K562 (cell line): Measurements from ENCODE around the gene SOSTDC1. TPM values are rescaled to one million over a fixed set of nuclear protein-coding genes. Genes with fewer than 3 reads are reported as not detected.

Experiments
- ARID3B ChIP-seq: fragments of 250-450 bp; sonication (Bioruptor Pico); IDR thresholded peaks from 2 replicates; pipeline ENCODE4 v1.4.0; 2020; ENCODE audit warnings: borderline replicate concordance
- CHAMP1 ChIP-seq: fragments of 450-650 bp; IDR thresholded peaks from 2 replicates; pipeline ENCODE4 v1.6.1; 2016; ENCODE audit warnings: mild to moderate bottlenecking
- E2F8 ChIP-seq: fragments of 450-650 bp; IDR thresholded peaks from 2 replicates; pipeline ENCODE4 v1.7.1; 2018; ENCODE audit warnings: mild to moderate bottlenecking, low read depth; ENCODE audit not compliant: partially characterized antibody
- HDAC8 ChIP-seq: fragments of 450-650 bp; IDR thresholded peaks from 2 replicates; pipeline ENCODE4 v1.6.1; 2016; ENCODE audit warnings: mild to moderate bottlenecking, missing genetic modification characterization, moderate library complexity, missing compliant biosample characterization
- JUNB ChIP-seq: fragments of 450-650 bp; formaldehyde crosslinking; conservative IDR thresholded peaks from 2 replicates; pipeline ENCODE4 v1.4.0; 2020; ENCODE audit warnings: mild to moderate bottlenecking
- RBM22 ChIP-seq: fragments of 200-400 bp; formaldehyde crosslinking; IDR thresholded peaks from 2 replicates; pipeline ENCODE4 v1.6.1; 2018; ENCODE audit warnings: low read length, low read depth; ENCODE audit not compliant: poor library complexity, severe bottlenecking
- RCOR1 ChIP-seq, 2 experiments: IDR thresholded peaks; 2 replicates each; pipeline ENCODE4 v1.6.1; 2012; ENCODE audit warnings: low read depth in 2 of 2, low read length in 2 of 2, borderline replicate concordance in 1 of 2, improper control_type of control experiment in 1 of 2
- TRIM28 ChIP-seq: fragments of 450-650 bp; IDR thresholded peaks from 2 replicates; pipeline ENCODE4 v1.6.1; 2017
- ZBTB11 ChIP-seq, 3 experiments: fragments of 200-800 bp in 1 of 3; fragments of 250-450 bp in 1 of 3; fragments of 450-650 bp in 1 of 3; sonication (Bioruptor Pico) in 1 of 3; sonication (Bioruptor generic) in 1 of 3; formaldehyde crosslinking in 1 of 3; IDR thresholded peaks; 2 replicates each; pipeline versions ENCODE4 v1.6.1 to v1.8.0; 2016 to 2022; ENCODE audit warnings: mild to moderate bottlenecking in 2 of 3, missing genetic modification characterization in 2 of 3, missing compliant biosample characterization in 1 of 3, moderate library complexity in 1 of 3
- ZFP1 ChIP-seq: fragments of 450-650 bp; formaldehyde crosslinking; IDR thresholded peaks from 2 replicates; pipeline ENCODE4 v1.4.0; 2020; ENCODE audit warnings: mild to moderate bottlenecking, mixed read lengths
- ZFP91 ChIP-seq: sonication (generic); formaldehyde crosslinking; IDR thresholded peaks from 2 replicates; pipeline ENCODE4 v1.8.0; 2022; ENCODE audit warnings: mild to moderate bottlenecking, missing genetic modification reagents
- ZNF449 ChIP-seq: fragments of 250-450 bp; sonication (Bioruptor Pico); IDR thresholded peaks from 2 replicates; pipeline ENCODE4 v1.8.0; 2022; ENCODE audit warnings: moderate library complexity, mild to moderate bottlenecking, inconsistent platforms
- polyA plus RNA-seq, 8 experiments: library from polyadenylated mRNA; depleted of rRNA in 4 of 8; stranded (reverse) in 5 of 8; unstranded in 3 of 8; fragments of >200 nt; fragmentation: Nextera tagmentation in 2 of 8; fragmentation: Illumina TruSeq in 1 of 8; extraction: Ambion mirVana in 2 of 8; extraction: Trizol in 1 of 8; gene quantifications; 2 replicates each; pipeline versions ENCODE4 v1.2.1 to v1.2.3, GENCODE V29; 2011 to 2014; ENCODE audit warnings: inconsistent platforms in 1 of 8, missing spikeins in 1 of 8
- total RNA-seq, 7 experiments: library from RNA; depleted of rRNA in 6 of 7; stranded (reverse); fragments of >200 nt in 6 of 7; fragmentation: Illumina TruSeq in 2 of 7; extraction: Trizol in 2 of 7; gene quantifications; 2 replicates each; pipeline versions ENCODE4 v1.2.1 to v1.2.3, GENCODE V29; 2011 to 2021; ENCODE audit warnings: low replicate concordance in 1 of 7

Gene SOSTDC1
- total and polyA plus RNA-seq, 9 of the 15 experiments (the other 6 are each of a cell fraction or from before 2014, with no cell fraction given) = 8.3 to 48.6 (median 15.9) TPM

- no peak for TF ChIP-seq ZBTB11 (CRISPR knock-in tag; IDR thresholded peaks at IDR 0.05)
- TF ChIP-seq JUNB (CRISPR knock-in tag) = no peak
- TF ChIP-seq ARID3B (CRISPR knock-in tag) = no peak
- peak in 1 of 2 experiments; percentile 10; a peak in 1 of 4 replicates for TF ChIP-seq RCOR1 (IDR thresholded peaks at IDR 0.05; ENCODE audit: borderline replicate concordance in 1 of 2, low read depth in 2 of 2, low read length in 2 of 2)
- TF ChIP-seq E2F8 = no peak
- TF ChIP-seq ZFP1 (CRISPR knock-in tag) = no peak
- TF ChIP-seq ZFP91 (CRISPR knock-in tag) = no peak
- TF ChIP-seq TRIM28 = no peak
- TF ChIP-seq ZNF449 (CRISPR knock-in tag) = no peak
- TF ChIP-seq RBM22 = no peak
- no peak for TF ChIP-seq HDAC8
- no peak for TF ChIP-seq CHAMP1
Measured at GRCh38 chr7:16433568-16434122, 31.9 kb downstream of the SOSTDC1 start (continued).
